CD4-positive, alpha-beta T cell treated with Interleukin-15 for 4 hours (primary cell): Measurements from ENCODE around the gene COMMD6.
"Not testable (repeated sequence)": the region's sequence is repeated elsewhere in the genome, so short reads cannot be mapped to it uniquely, and the experiment has no call there.

Source experiments
- DNase-seq: peaks from one replicate; pipeline ENCODE4 v3.0.0-alpha.2; 2020; ENCODE audit warnings: low spot score

COMMD6 gene

DNA sequence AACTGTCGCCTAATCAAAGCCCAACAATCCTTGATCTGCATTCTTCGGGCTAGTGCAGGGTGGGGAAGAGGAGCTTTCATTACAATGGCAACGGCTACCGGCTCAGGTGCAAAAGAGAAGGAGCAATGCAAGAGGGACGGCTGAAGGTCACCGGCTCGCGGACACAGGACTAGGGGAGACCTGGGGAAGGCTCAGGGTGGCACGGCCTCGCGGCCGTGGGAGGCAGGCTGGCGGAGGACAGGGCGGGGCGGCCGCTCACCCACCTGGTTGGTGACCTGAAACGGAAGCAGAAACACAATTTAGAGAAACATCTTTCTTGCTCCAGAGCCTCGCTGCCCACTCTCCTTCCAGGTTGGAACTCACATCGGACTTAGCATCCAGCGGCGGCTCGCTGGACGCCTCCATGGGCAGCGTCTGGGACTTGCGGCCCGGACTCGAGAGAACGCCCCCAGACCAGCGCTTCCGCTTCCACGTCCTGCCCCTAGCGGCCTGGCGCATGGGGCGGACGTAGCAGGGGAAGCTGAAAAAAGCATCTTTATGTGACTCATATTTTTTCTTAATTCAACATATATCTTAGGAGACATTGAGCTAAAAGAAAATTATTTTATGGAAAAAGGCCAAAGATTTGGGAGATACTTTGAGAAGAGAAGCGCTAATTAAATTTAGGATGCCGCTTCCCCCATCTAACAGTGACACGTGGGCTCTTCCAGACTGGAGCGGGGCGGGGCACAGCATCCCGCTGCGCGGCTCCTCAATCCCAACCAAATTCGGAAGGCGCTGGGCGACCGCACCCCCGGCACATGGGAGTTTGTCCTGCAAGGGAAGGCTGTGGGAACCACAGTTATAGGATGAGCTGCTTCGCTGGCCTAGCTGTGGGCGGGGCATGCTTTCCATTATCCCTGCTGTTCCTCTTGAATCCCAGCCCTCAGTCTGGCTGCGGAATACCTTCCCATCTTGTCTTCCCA lies at the start of gene COMMD6:
Gene COMMD6 (minus strand): TSS at position 441 of the 965 bp plus-strand sequence. CDS start 36 bp downstream, at position 405.
- DNase-seq = peak; percentile 57

DNA sequence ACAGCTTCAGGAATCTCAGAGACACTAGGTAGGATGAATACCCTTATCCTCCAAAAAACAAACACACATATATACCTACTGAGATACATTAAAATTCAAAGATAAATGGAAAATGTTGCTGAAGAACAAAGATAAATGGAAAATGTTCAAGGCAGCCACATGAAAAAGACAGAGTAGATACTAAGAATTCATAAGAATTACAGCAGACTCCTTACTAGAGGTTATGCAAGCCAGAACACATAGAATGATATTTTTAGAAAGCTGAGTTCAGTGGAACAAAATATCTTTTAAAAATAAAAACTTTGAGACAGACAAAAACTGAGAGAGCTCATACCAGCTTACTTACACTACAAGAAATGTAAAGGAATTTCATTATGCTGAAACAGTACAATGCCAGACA lies 47.5 kb upstream of the COMMD6 start:
- DNase-seq = no peak

DNA sequence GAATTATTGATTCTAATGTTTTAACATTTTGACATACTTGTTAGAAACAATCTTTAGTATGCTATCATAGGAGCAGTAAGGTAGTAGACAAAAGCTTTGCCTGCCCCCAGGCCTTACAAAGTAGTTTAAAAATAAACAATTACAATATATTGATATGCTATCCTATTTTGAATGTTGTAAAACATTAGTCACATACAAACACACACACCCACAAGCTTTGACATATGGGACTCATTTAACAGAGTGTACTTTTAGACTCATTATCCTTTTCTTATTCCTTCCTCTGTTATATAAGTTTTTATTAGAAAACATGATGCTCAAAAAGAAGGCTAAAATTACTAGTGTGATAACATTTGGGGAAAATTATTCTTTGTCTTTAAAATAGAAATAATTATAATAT lies 45.5 kb upstream of the COMMD6 start:
- no peak for DNase-seq

DNA sequence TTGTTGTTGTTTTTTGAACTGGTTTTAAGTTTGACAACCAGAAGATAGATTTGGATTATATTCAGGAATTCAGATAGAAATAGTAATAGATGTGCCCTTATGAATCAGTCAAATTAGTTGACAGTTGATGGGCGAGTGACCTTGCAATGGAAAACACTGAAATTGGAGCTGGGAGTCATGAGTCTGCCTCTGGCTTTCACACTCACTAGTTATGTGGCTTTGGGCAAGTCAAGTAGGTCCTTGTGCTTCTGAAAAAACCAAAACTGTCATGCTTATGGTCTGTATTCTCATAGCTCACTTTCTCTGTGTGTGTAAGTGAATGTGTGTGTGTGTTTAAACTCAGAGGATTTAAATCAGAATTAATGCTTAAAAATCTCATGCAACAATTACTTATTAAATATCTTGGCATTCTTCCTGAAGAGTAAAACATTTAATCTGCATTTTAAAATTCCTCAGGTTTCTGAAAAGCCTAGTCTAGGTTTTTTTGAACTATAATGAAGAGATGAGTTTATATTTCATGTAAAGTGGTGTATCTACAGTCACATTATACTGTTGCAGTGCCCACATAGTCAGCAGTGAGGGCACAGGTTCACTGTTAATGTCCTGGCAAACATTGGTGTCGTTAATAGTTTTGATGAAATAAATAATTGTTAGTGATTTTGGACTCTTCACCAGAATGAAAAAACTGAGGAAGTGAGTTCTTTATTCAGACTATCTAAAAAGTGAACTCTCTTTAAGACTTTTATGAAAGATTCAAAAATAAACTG lies 44.4 kb upstream of the COMMD6 start:
- no peak for DNase-seq

DNA sequence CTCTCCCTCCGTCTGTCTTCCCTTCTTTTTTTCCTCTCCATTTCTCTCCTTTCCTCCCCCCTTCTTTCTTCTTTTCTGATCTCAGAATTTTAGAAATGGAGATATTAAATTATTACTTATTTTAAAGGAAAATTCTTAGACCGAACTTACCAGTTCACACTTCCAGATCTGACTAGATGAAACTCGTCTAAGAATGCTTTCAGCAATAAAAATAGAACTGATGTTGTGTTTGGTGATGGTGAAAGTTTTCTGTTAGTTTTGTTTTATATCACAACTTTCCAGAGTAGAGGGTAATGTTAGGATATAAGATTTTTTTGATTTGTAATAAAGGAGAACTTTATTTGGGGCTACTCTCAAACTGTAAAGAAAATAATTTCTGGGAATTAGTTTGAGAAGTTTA lies 41.9 kb upstream of the COMMD6 start:
- DNase-seq = no peak

DNA sequence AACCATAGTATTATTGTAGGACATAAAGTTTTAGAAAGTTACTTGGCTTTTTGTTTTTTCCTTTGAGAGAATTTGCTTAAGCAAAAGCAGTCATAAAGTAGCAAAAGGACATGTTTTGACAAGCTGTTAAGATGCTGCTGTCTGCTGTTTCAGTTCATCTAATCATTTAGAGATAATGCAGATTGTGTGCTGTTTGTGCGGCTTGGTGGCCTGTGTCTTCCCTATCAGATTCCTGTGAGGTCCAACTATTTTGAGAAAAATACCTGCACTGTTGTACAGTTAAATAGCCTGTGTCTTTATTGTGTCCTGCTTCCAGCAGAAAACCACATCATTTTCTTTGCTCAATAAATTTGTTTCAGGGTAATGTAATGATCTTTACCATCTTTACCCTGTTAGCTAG lies 31.9 kb upstream of the COMMD6 start:
- DNase-seq = no peak

DNA sequence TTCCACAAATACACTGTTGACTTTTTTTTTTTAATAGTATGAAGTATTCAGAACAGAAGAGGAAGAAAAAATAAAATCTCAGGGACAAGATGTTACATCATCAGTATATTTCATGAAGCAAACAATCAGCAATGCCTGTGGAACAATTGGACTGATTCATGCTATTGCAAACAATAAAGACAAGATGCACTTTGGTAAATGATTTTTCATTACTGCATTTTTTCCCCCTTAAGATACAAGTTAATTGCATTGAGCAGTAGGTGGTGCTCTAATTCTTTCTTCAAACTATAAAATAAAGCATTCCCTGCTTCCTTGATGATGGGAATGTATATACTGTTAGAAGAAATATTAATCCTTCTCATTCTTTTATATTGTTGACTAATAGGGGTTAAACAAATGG lies 29.0 kb upstream of the COMMD6 start:
- DNase-seq = no peak

DNA sequence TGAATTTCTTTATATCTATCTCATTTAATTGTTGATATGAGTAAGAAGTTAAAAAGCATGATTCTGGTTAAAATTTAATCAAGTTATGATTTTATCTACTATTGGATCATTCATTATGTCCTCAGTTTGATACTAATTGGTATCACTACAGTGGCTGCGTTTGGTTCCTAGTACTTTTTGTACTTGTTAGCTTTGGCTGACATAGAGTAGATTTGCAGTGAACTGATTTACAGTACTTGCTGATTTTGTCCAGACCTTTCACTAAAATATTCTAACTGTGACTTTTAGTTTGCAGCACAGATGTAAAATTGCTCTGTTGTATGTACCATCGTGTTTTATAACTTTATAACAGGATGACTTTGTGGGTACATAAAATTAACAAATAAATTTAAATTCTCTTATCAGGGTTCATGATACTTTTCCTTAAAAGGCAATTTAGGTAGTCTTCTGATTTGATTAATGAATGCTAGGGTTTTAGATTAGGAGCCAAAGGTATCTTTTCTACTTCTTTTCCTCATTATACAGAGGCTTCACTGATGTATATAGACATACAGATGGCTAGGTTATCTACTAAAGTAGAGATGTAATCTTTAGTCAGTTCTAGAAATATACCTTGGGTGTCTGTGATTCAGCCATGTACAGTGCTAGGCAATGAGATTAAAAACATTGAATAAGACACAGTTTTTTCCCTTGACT lies 20.7 kb upstream of the COMMD6 start:
- DNase-seq = no peak

DNA sequence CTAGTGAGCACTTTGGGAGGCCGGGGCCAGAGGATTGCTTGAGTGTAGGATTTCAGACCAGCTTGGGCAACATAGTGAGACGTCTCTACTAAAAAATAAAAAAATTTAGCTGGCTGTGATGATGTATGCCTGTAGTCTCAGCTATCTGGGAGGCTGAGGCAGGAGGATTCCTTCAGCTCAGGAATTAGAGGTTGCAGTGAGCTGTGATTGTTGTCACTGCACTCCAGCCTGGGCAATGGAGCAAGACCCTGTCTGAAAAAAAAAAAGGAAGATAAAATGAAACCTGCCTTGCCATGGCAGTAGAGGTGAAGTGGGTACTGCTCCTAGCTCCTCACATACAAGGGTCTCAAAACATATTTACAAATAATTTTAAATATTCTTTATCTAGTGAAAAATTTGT lies 19.3 kb upstream of the COMMD6 start:
- no peak for DNase-seq

DNA sequence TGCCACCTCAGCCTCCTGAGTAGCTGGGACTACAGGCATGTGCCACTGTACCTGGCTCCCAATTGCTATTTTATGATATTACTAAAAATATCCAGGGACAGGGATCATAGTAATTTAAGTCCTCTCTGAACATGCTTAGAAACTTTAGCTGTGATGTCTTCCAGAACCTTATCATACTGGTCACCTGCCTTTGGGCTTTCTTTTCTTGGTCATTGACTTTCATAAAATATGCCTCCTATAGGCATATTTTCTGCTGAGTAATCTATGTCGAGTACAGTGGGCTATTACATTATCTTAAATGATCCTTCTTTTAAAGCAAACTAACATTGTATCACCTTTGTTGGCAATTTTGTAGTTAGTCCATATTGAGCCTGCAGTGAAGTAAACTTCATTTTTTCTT lies 18.2 kb upstream of the COMMD6 start:
- DNase-seq = no peak

DNA sequence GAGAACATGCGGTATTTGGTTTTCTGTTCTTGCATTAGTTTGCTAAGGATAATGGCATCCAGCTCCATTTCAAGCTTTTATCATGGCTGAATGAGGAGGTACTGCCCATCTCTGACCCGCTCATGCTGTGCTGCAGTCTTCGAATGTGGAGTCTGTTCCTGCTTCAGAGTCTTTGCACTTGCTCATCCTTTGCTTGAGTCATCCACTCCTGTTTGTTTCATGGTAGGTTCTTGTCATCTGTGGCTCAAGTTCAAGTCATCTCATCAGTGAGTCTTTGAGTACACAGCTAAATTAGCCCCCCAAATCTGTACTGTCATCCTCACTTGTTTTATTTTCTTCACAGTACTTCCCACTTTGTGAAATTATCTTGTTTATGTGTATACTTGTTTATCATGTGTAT lies 17.3 kb upstream of the COMMD6 start:
- no peak for DNase-seq

DNA sequence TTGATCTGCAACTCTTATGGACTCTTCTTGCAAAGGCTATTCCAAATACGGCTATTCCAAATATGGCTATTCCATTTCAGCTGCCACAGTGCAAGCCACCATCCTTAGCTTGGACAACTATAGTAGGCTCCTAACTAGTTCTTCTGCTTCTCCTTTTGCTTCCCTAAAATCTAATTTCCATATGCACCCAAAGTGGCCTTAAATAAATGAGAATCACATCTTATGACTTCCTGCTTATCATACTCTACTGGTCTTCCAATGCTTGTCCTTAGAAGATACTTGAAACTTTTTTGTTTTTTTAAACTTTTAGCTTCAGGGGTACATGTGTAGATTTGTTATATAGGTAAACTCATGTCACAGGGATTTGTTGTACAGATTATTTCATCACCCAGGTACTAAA lies 16.8 kb upstream of the COMMD6 start:
- DNase-seq = no peak

DNA sequence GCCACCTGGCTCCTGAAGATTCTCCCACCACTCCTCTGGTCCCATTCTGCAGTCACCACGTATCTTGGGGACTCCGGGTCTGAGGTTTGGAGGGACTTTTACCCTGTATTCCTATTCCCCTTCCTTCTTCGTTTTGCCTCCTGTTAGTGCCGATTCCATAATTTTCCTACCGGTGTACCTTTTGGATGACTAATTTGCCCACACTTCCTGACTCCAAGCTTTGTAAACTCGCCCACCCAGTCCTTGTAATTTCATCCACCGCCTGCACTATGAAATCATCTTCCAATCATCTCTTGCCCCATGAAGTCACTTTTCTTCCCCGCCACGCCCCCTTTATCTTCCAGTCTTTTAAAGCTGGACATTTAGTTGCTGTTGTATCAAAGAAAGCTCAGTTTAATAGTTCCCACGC lies 12.5 kb upstream of the COMMD6 start:
- DNase-seq = no peak

DNA sequence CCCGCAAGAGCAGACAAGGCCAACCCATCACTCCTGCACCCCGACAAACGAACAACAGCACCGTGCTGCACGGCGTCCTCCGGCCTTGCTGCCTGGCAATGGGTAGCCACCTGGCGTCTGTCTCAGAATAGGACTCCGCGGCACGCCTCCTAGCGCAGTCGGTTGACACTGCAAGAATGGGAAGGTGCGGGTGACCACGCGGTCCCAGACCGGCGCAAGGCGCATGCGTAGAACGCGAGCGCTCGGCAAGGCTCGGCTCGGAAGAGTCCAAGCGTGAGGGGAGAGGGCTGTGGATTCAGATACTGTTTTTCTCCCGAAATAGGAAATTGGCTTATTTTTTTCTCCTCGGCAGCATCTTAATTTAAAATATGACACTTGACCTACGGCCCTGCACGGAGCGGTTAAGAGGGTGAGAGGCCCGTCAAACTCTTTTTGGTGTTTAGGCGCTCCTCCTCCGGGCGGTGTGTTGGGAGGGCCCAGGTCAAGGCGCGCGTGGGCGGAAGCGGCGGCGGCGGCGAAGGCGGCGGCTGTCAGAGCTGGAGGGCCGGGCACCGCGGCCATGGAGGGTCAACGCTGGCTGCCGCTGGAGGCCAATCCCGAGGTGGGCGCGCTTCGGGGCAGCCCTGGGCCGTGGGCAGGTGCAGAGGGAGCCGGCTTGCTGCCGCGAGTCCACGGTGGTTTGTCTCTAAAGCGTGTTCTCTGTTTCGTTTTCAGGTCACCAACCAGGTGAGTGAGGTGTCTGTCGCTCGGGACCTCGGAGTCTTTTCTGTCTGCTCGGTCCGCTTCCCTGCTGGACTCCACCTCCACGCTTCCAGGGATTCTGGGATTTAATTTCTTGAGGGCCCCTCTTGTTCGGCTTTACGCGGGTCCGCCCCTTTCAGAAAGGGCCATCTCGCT lies 11.9 kb upstream of the COMMD6 start, which contains the start of gene UCHL3:
Gene UCHL3 (plus strand): TSS at position 530 of the 897 bp plus-strand sequence. CDS start 30 bp downstream, at position 560.
- peak; percentile 98 for DNase-seq

DNA sequence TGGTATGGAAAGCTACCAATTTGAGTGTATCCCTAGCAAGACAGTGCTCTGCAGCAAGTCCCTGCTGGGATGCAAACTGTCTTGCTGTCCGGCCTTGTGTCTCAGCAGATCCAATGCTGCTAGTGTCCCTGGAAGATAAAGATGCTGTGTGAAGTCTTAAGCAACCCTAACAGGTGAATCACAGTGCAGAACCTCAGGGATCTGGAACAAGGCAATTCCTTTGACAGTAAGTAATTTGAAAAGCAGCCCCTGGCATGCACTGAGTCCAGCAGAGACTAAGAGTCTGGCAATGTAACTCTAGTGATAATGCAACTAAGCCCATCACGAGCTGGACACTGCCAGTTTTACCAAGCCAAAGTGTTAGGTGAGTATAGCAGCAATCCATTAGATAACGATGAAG lies 10.3 kb upstream of the COMMD6 start:
- no peak for DNase-seq

DNA sequence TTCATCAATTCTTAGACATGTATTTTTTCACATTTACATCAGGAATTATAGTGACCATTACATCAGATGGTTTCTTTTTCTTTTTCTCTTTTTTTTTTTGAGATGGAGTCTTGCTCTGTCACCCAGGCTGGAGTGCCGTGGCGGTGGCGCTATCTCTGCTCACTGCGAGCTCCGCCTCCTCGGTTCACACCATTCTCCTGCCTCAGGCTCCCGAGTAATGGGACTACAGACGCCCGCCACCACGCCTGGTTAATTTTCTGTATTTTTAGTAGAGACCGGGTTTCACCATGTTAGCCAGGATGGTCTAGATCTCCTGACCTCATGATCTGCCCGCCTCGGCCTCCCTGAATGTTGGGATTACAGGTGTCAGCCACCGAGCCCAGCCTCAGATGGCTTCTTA lies 7.7 kb upstream of the COMMD6 start:
- not testable (repeated sequence) for DNase-seq

DNA sequence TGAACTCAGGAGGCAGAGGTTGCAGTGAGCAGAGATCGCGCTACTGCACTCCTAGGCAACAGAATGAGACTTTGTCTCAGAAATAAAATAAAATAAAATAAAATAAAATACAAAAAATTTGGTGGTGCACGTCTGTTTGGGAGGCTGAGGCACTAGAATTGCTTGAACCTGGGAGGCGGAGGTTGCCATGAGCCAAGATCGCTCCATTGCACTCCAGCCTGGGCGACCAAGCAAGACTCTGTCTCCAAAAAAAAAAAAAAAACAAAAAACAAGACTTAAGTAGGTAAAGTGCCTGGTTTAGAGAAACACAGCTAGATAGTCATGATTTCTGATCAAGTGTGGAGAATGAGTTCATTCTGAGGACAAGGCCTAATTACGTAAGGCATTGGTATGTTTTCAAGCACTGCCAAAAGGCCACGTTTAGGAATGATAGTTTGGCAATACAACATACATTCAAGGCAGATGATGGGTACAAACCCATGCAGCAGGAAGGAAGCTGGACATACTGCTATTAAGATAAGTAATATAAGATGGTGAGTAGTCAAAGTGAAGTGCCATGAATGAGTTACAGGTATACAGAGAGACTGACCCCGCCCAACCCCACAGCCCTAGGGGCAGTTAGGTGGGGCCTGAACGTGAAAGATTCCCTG lies 7.2 kb upstream of the COMMD6 start:
- no peak for DNase-seq

DNA sequence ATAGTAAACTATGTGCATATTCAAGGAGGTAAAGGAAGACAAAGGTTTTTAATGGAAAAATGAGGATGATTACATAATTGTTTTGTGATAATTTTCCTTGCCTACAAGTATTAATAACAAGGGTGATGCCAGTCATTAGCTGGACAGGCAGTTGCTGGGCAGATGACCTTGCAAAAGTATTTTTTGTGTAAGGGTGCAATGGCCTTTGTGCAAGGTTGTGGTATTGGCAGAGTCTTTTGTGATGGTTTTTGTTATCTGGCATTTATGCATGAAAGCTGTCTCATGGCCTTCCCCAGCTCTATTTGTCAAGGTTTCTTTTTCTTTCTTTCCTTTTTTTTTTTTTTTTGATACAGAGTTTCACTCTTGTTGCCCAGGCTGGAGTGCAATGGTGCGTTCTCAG lies 4.3 kb upstream of the COMMD6 start:
- no peak for DNase-seq

DNA sequence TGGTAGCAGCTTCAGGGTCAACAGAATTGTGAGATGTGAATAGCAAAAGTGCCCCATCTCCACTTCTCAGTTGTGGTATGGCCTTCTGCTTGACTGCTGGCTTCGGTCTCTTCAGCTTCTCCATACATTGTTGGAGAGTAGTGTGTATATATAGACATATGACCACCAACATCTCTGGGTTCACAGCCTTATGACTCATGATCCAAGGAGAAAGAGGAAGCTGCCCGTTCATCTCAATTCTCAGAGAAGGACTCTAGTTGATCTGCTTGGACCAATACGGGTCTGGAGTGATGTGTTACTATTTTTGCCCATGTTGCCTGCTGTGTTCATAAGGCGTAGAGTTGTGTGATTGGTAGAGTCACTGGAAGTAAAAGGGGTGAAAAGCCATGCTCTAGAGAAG lies 3.6 kb upstream of the COMMD6 start:
- DNase-seq = no peak

DNA sequence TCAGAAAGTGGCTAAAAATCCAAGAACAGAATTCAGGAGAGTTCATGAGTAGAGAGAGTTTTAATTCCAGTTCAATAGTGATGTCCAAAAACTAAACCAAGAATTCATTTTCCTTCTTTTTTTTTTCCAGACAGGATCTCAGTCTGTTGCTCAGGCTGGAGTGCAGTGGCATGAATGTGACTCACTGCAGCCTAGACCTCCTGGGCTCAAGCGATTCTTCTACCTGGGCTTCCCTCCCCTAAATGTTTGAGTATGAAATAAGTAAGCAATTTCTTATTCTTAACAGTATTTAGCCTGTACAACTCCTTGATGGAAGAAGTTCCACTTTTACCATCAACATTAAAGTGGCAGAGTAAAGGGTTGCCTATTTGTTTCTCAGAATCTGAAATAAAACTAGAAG lies 3.8 kb downstream of the COMMD6 start:
- no peak for DNase-seq

DNA sequence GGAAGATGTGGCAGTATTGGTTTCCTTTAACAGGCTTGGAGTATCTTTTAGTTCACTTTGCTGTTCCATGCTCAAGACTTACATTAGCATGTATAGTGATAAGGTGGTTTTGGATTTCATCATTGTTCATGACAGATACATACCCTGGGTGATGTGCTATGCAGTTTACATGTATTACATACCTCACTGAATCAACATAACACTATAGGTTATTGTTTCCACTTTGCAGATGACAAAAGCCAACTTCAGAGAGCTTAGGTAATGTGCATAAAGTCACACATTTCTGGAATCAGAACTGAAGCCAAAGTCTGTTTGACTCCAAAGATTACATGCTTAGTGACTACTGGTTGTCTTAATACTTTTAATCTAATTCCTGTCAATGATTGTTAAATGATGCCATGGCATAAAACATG lies 7.1 kb downstream of the COMMD6 start:
- DNase-seq = no peak
